Panc1 (cell line): ENCODE results near the gene ATF1. TPM values are rescaled to one million over a fixed set of nuclear protein-coding genes. Genes with fewer than 3 reads are reported as not detected.

Source experiments
- ATAC-seq: fragments of 200-7000 bp; cut with Tn5 transposase; 2 replicates; pipeline ENCODE4 v1.9.1; 2020; ENCODE audit warnings: mild to moderate bottlenecking, moderate library complexity
- BruUV-seq: library from RNA; stranded (reverse); fragments of 400-500 nt; replicated peaks from 2 replicates; lab custom pipeline; 2021; lab: Mats Ljungman, UMichigan
- CTCF ChIA-PET: fragments of 300-600 bp; sonication (Branson Sonifier 250); formaldehyde crosslinking; loops from one replicate; lab custom pipeline; 2022; ENCODE audit warnings: antibody characterized with exemption; lab: Charles Lee
- POLR2A ChIA-PET: fragments of 300-600 bp; sonication (Branson Sonifier 250); formaldehyde crosslinking; loops from one replicate; lab custom pipeline; 2022; ENCODE audit warnings: antibody characterized with exemption; lab: Charles Lee
- DNase-seq: peaks from one replicate; pipeline ENCODE4 v3.0.0-alpha.2; 2010; ENCODE audit warnings: low read depth, low spot score
- H3K27ac ChIP-seq: 2 replicates; pipeline ENCODE4 v1.5.1; 2011; ENCODE audit warnings: mild to moderate bottlenecking, low read length, inconsistent platforms
- H3K27me3 ChIP-seq: fragments of 200-500 bp; sonication (Bioruptor generic); 2 replicates; pipeline ENCODE4 v1.6.0; 2014; ENCODE audit warnings: low read length, inconsistent platforms; ENCODE audit not compliant: control insufficient read depth, insufficient read depth
- H3K36me3 ChIP-seq: fragments of 200-500 bp; sonication (Bioruptor generic); 2 replicates; pipeline ENCODE4 v1.5.1; 2014; ENCODE audit warnings: inconsistent platforms, mild to moderate bottlenecking, low read length, moderate library complexity; ENCODE audit not compliant: control insufficient read depth, insufficient read depth
- H3K4me1 ChIP-seq: 2 replicates; pipeline ENCODE4 v1.5.1; 2011; ENCODE audit warnings: inconsistent platforms, mild to moderate bottlenecking, low read length, moderate library complexity; ENCODE audit not compliant: control insufficient read depth, insufficient read depth
- H3K4me3 ChIP-seq, 2 experiments: 2 replicates each; pipeline ENCODE4 v1.5.1; 2011 to 2012; ENCODE audit warnings: low read depth in 2 of 2, low read length in 2 of 2, mild to moderate bottlenecking in 2 of 2, inconsistent platforms in 1 of 2, moderate library complexity in 1 of 2
- H3K9me3 ChIP-seq: fragments of 200-500 bp; sonication (Bioruptor generic); 2 replicates; pipeline ENCODE4 v1.5.1; 2014; ENCODE audit warnings: low read depth, mild to moderate bottlenecking, inconsistent platforms, low read length, moderate library complexity; ENCODE audit not compliant: control insufficient read depth, insufficient read depth
- CTCF ChIP-seq: fragments of 450-650 bp; IDR thresholded peaks from 2 replicates; pipeline ENCODE4 v1.5.1; 2017; ENCODE audit warnings: mild to moderate bottlenecking
- POLR2AphosphoS5 ChIP-seq: IDR thresholded peaks from 2 replicates; pipeline ENCODE4 v1.6.1; 2012; ENCODE audit warnings: mild to moderate bottlenecking, low read depth, low read length, moderate library complexity
- REST ChIP-seq, 2 experiments: IDR thresholded peaks; 2 replicates each; pipeline ENCODE4 v1.6.1; 2011 to 2012; ENCODE audit warnings: low read depth in 2 of 2, control low read depth in 1 of 2, low read length in 1 of 2, mild to moderate bottlenecking in 1 of 2, moderate library complexity in 1 of 2; ENCODE audit not compliant: insufficient read depth in 1 of 2
- SIN3A ChIP-seq: IDR thresholded peaks from 2 replicates; pipeline ENCODE4 v1.6.1; 2012; ENCODE audit warnings: low read depth, mild to moderate bottlenecking, low read length, moderate library complexity, borderline replicate concordance; ENCODE audit not compliant: insufficient read depth
- TCF7L2 ChIP-seq: IDR thresholded peaks from 2 replicates; pipeline ENCODE4 v1.6.1; 2011; ENCODE audit warnings: mild to moderate bottlenecking, low read depth, low read length, inconsistent platforms
- in situ Hi-C: cut with HindIII; loops from 2 replicates; pipeline ENCODE4 v1.10.0; 2016; ENCODE audit warnings: low sequenced_read_pairs, low pct_unique_long_range_greater_than_20kb
- intact Hi-C: fragments of 100-400 bp; cut with micrococcal nuclease; formaldehyde crosslinking; loops from one replicate; pipeline ENCODE4 v1.10.0; 2022; ENCODE audit not compliant: unreplicated experiment
- total RNA-seq: library from RNA; stranded (reverse); gene quantifications from one replicate; pipeline ENCODE4 v1.2.1, GENCODE V29; 2021; ENCODE audit not compliant: unreplicated experiment

ATF1 gene
- total RNA-seq, 1 experiment from 2014 or later = 52.2 TPM

GRCh38 chr12:50824914-50825313 is 61.0 kb downstream of the ATF1 start:
- Histone ChIP-seq H3K36me3 (no peaks in the 10 kb centered on the region; the same call in 1 of the 2 replicates), H3K27ac (peak overlapping the region; percentile 63; the same call in 1 of the 2 replicates), H3K4me1 (no peaks in the 10 kb centered on the region; the same call in 1 of the 2 replicates), H3K9me3 (no peaks in the 10 kb centered on the region), H3K27me3 (no peaks in the 10 kb centered on the region), H3K4me3 (no peak overlapping the region)
- ATAC-seq = peak; percentile 60; the same call in 1 of the 2 replicates
- ChIA-PET POLR2A (no interaction called here), CTCF (interaction anchor here (0.6 to 2.2 kb wide), 6 partner anchors 26 to 516 kb away, joined by 3 to 11 read pairs (median 6); partner anchors contain the start of gene SLC11A2)
- no peak for DNase-seq
- intact Hi-C loops (loop anchor here (2.0 to 5.0 kb wide), 2 partner anchors 162 to 202 kb away; partner anchors contain the start of gene SLC11A2), in situ Hi-C loops (no loop called here)
- no TSS peak for BruUV-seq
- no peak for TF ChIP-seq POLR2AphosphoS5
- TF ChIP-seq SIN3A = no peak
- no peak for TF ChIP-seq CTCF
- no peak for TF ChIP-seq TCF7L2
- TF ChIP-seq REST (IDR thresholded peaks at IDR 0.05; ENCODE audit: insufficient read depth in 1 of 2, low read depth in 2 of 2, low read length in 1 of 2) = no peak

GRCh38 chr12:50825372-50825838 is 61.5 kb downstream of the ATF1 start:
- in situ Hi-C loops (no loop called here), intact Hi-C loops (loop anchor here (2.0 to 5.0 kb wide), 2 partner anchors 161 to 202 kb away; partner anchors contain the start of gene SLC11A2)
- Histone ChIP-seq H3K27me3 (no peaks in the 10 kb centered on the region), H3K4me1 (no peaks in the 10 kb centered on the region; the same call in 1 of the 2 replicates), H3K36me3 (no peaks in the 10 kb centered on the region; the same call in 1 of the 2 replicates), H3K9me3 (no peaks in the 10 kb centered on the region), H3K4me3 (no peak overlapping the region), H3K27ac (peak overlapping the region; percentile 63; the same call in 1 of the 2 replicates)
- peak; percentile 41 for DNase-seq
- ChIA-PET POLR2A (no interaction called here), CTCF (interaction anchor here (0.6 to 2.2 kb wide), 6 partner anchors 26 to 516 kb away, joined by 3 to 11 read pairs (median 6); partner anchors contain the start of gene SLC11A2)
- TF ChIP-seq CTCF (peak; percentile 69), REST (IDR thresholded peaks at IDR 0.05; ENCODE audit: insufficient read depth in 1 of 2, low read depth in 2 of 2, low read length in 1 of 2) (no peak)
- no TSS peak for BruUV-seq
- peak; percentile 78 for ATAC-seq
